GM12864 (cell line): ENCODE data around the gene SIM2.

ENCODE experiments used
- DNase-seq: peaks from one replicate; pipeline ENCODE4 v3.0.0-alpha.2; 2011; ENCODE audit warnings: low read depth
- H3K4me3 ChIP-seq: 2 replicates; pipeline ENCODE4 v1.5.1; 2011; ENCODE audit warnings: mild to moderate bottlenecking, low read depth, low read length, control low read depth
- CTCF ChIP-seq: IDR thresholded peaks from 2 replicates; pipeline ENCODE4 v1.5.1; 2011; ENCODE audit warnings: low read depth, mild to moderate bottlenecking, moderate library complexity, low read length, control low read depth, inconsistent platforms; ENCODE audit errors: missing control alignments

Gene SIM2

GRCh38 chr21:36788120-36788638 lies 89.3 kb downstream of the SIM2 start:
- no peak for TF ChIP-seq CTCF
- no peak overlapping the region for H3K4me3 ChIP-seq
- no peak for DNase-seq

DNA sequence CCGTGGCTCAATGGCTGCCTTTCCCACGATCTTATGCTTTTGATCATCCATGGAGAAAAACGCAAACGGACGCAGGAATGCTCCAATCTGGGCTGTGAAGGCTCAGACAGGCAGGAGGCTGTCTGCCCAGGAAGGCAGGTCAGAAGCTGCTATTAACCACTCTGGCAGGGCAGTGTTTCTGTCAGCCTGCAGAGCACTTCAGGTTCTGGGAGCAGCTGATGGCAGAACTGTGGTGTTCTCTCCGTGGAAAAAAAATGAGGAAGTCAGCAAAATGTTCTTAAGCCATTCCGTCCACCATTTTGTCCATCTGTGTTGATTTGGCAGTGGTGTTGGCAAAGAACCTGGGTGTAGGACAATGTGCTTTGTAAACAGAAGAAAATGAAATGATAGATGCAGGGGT lies 91.7 kb downstream of the SIM2 start:
- TF ChIP-seq CTCF: no peak
- H3K4me3 ChIP-seq: no peak overlapping the region
- no peak for DNase-seq

DNA sequence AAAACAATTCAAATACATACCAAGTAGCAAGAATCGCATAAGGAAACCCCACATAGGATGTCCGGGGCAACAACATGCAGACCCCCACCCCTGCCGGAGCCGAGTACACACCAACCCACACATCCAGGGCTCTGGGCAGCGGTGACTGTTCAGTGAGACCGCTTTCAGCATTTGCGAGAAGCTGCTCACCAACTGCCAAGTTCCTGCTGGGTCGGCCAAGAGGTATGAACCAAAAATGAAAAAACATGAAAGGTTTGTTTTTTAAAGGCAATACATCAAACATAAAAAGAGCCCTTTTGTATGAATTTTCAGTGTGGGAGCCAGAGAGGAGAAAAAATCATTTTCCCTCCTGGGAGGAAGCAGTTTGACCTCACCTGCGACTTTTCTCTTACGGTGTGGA lies 92.3 kb downstream of the SIM2 start:
- no peak for TF ChIP-seq CTCF
- no peak overlapping the region for H3K4me3 ChIP-seq

GRCh38 chr21:36791695-36792470 lies 93.0 kb downstream of the SIM2 start:
- no peak for DNase-seq
- no peak for TF ChIP-seq CTCF
- H3K4me3 ChIP-seq: no peak overlapping the region

More for the DNA sequence above, 92.3 kb downstream of the SIM2 start:
- DNase-seq: no peak

DNA sequence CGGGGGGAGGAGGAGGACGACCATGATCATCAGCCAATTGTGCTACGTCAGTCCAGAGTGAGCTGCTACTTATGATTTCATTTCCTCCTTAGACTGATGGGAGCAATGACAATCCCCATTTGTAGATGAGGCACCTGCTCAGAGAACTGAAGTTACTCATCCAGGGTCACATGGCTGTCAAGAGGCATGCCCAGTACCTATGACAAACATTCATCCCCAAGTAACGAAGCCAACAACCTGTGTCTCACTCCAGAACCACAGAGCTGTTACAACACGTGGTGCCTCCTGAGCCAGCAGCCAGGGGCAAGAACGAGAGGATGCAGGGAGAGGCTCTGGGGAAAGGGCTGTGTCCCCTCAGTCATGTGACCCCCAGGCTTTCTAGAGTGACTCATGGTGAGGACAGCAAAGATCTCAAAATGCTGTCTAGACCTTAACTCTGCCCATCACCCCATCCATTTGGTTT lies 93.6 kb downstream of the SIM2 start:
- no peak for DNase-seq
- TF ChIP-seq CTCF: no peak
- no peak overlapping the region for H3K4me3 ChIP-seq

DNA sequence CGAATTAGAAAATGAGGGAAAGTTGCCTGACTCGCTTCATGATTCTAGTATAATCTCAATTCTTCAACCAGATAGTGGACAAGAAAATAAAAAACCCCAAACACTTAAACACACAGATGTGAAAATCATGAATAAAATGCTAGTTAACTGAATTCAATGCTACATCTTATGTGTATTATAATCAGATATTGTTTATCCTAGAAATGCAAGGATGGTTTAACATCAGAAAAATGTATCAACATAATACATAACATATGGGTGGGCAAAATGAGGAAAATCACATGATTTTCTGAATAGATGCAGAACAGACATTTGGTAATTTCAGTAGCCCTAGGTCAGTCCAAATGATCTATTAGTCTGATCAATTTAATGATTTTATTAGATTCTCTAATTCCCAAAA lies 97.2 kb downstream of the SIM2 start:
- no peak overlapping the region for H3K4me3 ChIP-seq
- no peak for DNase-seq
- no peak for TF ChIP-seq CTCF

DNA sequence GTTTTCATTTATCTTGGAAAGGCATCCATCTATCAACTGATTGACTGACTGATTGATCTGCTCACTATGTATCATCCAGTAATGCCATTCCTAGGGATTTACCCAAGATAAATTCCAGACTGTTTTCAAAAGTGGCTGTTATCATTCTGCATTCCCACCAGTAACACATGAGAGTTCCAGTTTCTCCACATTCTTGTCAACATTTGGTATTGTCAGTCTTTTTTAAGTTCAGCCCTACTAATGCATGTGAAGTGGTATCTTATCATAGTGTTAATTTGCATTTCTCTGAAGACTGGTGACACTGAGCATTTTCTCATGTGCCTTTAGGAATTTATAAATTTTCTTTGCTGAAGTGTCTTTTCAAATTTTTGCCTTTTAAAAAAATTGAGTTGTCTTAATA lies 99.6 kb downstream of the SIM2 start:
- H3K4me3 ChIP-seq: no peak overlapping the region
- no peak for DNase-seq
- TF ChIP-seq CTCF: no peak
